HCT116 (cell line): Measurements from ENCODE around the gene CDCA7. TPM values are rescaled to one million over a fixed set of nuclear protein-coding genes. Genes with fewer than 3 reads are reported as not detected.

ENCODE experiments used
- ATAC-seq: fragments of 200-7000 bp; cut with Tn5 transposase; 2 replicates; pipeline ENCODE4 v1.9.1; 2020; ENCODE audit warnings: mild to moderate bottlenecking, moderate library complexity
- BruUV-seq: library from RNA; stranded (reverse); fragments of 400-500 nt; replicated peaks from 2 replicates; lab custom pipeline; 2021; lab: Mats Ljungman, UMichigan
- CTCF ChIA-PET: fragments of 300-600 bp; sonication (Branson Sonifier 250); formaldehyde crosslinking; loops from one replicate; lab custom pipeline; 2021; ENCODE audit warnings: antibody characterized with exemption; lab: Charles Lee
- POLR2A ChIA-PET: fragments of 300-600, 350-600 bp; sonication (Branson Sonifier 250); formaldehyde crosslinking; loops from one replicate; lab custom pipeline; 2021; ENCODE audit warnings: antibody characterized with exemption; lab: Charles Lee
- RAD21 ChIA-PET, 2 experiments: fragments of 300-600 bp; sonication (Branson Sonifier 250); formaldehyde crosslinking; loops; one replicate each; lab custom pipeline; 2023; ENCODE audit warnings: low total read pairs in 2 of 2; ENCODE audit not compliant: uncharacterized antibody in 2 of 2, unreplicated experiment in 2 of 2, low non-redundant PET in 1 of 2; lab: Charles Lee
- DNase-seq: peaks from one replicate; pipeline ENCODE4 v3.0.0-alpha.2; 2010; ENCODE audit warnings: low read depth, low spot score
- H2AFZ ChIP-seq: fragments of 200-600 bp; shearing (Covaris generic), sonication (generic); 2 replicates; pipeline ENCODE4 v1.6.1; 2017; ENCODE audit warnings: low read depth, mixed run types, mixed read lengths, antibody characterized with exemption, low read length; ENCODE audit not compliant: poor library complexity, severe bottlenecking
- H3K27ac ChIP-seq: 2 replicates; pipeline ENCODE4 v1.5.1; 2012; ENCODE audit warnings: low read depth, low read length
- H3K27me3 ChIP-seq: fragments of 200-600 bp; sonication (generic); 2 replicates; pipeline ENCODE4 v1.6.1; 2016; ENCODE audit warnings: mixed run types, low read length, mixed read lengths; ENCODE audit not compliant: insufficient read depth
- H3K36me3 ChIP-seq, 2 experiments: fragments of 200-500 bp in 1 of 2; fragments of 200-600 bp in 1 of 2; sonication (Bioruptor generic) in 1 of 2; sonication (generic) in 1 of 2; 2 replicates each; pipeline versions ENCODE4 v1.5.1 to v1.6.1; 2014 to 2016; ENCODE audit warnings: low read length in 2 of 2, inconsistent platforms in 1 of 2, mixed read lengths in 1 of 2, mixed run types in 1 of 2; ENCODE audit not compliant: insufficient read depth in 2 of 2, control insufficient read depth in 1 of 2
- H3K4me1 ChIP-seq, 2 experiments: fragments of 200-600 bp in 1 of 2; sonication (generic) in 1 of 2; 2 replicates each; pipeline versions ENCODE4 v1.5.1 to v1.6.1; 2012 to 2017; ENCODE audit warnings: low read length in 2 of 2, inconsistent platforms in 1 of 2, mild to moderate bottlenecking in 1 of 2, mixed read lengths in 1 of 2, mixed run types in 1 of 2, moderate library complexity in 1 of 2; ENCODE audit not compliant: insufficient read depth in 2 of 2, control insufficient read depth in 1 of 2
- H3K4me2 ChIP-seq: fragments of 200-600 bp; sonication (generic); 2 replicates; pipeline ENCODE4 v1.6.1; 2017; ENCODE audit warnings: mixed run types, low read length, mixed read lengths
- H3K4me3 ChIP-seq, 2 experiments: fragments of 200-600 bp in 1 of 2; sonication (generic) in 1 of 2; replicated peaks in 1 of 2; 2 replicates each; pipeline ENCODE4 v1.5.1; 2011 to 2016; ENCODE audit warnings: low read length in 2 of 2, control low read depth in 1 of 2, low read depth in 1 of 2, mild to moderate bottlenecking in 1 of 2, mixed read lengths in 1 of 2, mixed run types in 1 of 2
- H3K79me2 ChIP-seq: fragments of 200-600 bp; sonication (generic); 2 replicates; pipeline ENCODE4 v1.6.1; 2017; ENCODE audit warnings: mild to moderate bottlenecking, mixed run types, low read length, moderate library complexity, mixed read lengths; ENCODE audit not compliant: insufficient read depth
- H3K9ac ChIP-seq: fragments of 200-600 bp; sonication (generic); 2 replicates; pipeline ENCODE4 v1.6.1; 2016; ENCODE audit warnings: low read length, mixed read lengths
- H3K9me2 ChIP-seq: fragments of 200-600 bp; sonication (generic), shearing (Covaris generic); 2 replicates; pipeline ENCODE4 v1.6.1; 2017; ENCODE audit warnings: mixed run types, mild to moderate bottlenecking, moderate library complexity; ENCODE audit not compliant: insufficient read depth
- H3K9me3 ChIP-seq, 2 experiments: fragments of 200-500 bp in 1 of 2; fragments of 200-600 bp in 1 of 2; sonication (Bioruptor generic) in 1 of 2; sonication (generic) in 1 of 2; 2 replicates each; pipeline ENCODE4 v1.6.1; 2014 to 2017; ENCODE audit warnings: low read length in 2 of 2, mixed read lengths in 2 of 2, inconsistent platforms in 1 of 2, low read depth in 1 of 2, mild to moderate bottlenecking in 1 of 2, mixed run types in 1 of 2, moderate library complexity in 1 of 2; ENCODE audit not compliant: control insufficient read depth in 1 of 2, insufficient read depth in 1 of 2
- H4K20me1 ChIP-seq: fragments of 200-600 bp; sonication (generic), shearing (Covaris generic); 2 replicates; pipeline ENCODE4 v1.6.1; 2017; ENCODE audit warnings: mixed run types, mild to moderate bottlenecking, moderate library complexity; ENCODE audit not compliant: insufficient read depth
- ATF3 ChIP-seq: IDR thresholded peaks from 2 replicates; pipeline ENCODE4 v1.6.1; 2012
- CBX3 ChIP-seq: IDR thresholded peaks from 2 replicates; pipeline ENCODE4 v1.6.1; 2012; ENCODE audit warnings: low read depth
- CEBPB ChIP-seq: IDR thresholded peaks from 2 replicates; pipeline ENCODE4 v1.6.1; 2012; ENCODE audit warnings: low read depth
- CTCF ChIP-seq, 3 experiments: fragments of 200-600 bp in 1 of 3; sonication (generic) in 1 of 3; IDR thresholded peaks in 2 of 3; conservative IDR thresholded peaks in 1 of 3; 2 replicates each; pipeline ENCODE4 v1.5.1; 2012 to 2017; ENCODE audit warnings: low read depth in 2 of 3, low read length in 2 of 3, antibody characterized with exemption in 1 of 3, borderline replicate concordance in 1 of 3, control low read depth in 1 of 3, mild to moderate bottlenecking in 1 of 3, mixed read lengths in 1 of 3, mixed run types in 1 of 3, moderate library complexity in 1 of 3; ENCODE audit not compliant: insufficient read depth in 1 of 3
- EGR1 ChIP-seq: IDR thresholded peaks from 2 replicates; pipeline ENCODE4 v1.6.1; 2012; ENCODE audit warnings: low read depth
- EZH2 ChIP-seq: fragments of 200-600 bp; sonication (generic); IDR thresholded peaks from 2 replicates; pipeline ENCODE4 v1.6.1; 2017; ENCODE audit warnings: antibody characterized with exemption, mixed run types
- FOSL1 ChIP-seq: IDR thresholded peaks from 2 replicates; pipeline ENCODE4 v1.6.1; 2012; ENCODE audit warnings: low read depth
- MAX ChIP-seq: IDR thresholded peaks from 2 replicates; pipeline ENCODE4 v1.6.1; 2012
- POLR2A ChIP-seq: IDR thresholded peaks from 2 replicates; pipeline ENCODE4 v1.7.0; 2011; ENCODE audit warnings: borderline replicate concordance; ENCODE audit not compliant: insufficient read depth, insufficient read length; ENCODE audit errors: extremely low read depth
- POLR2AphosphoS5 ChIP-seq: IDR thresholded peaks from 2 replicates; pipeline ENCODE4 v1.6.1; 2011; ENCODE audit warnings: mild to moderate bottlenecking, low read depth, low read length, moderate library complexity
- RAD21 ChIP-seq: IDR thresholded peaks from 2 replicates; pipeline ENCODE4 v1.6.1; 2012; ENCODE audit warnings: low read depth, mild to moderate bottlenecking
- REST ChIP-seq: IDR thresholded peaks from 2 replicates; pipeline ENCODE4 v1.6.1; 2012; ENCODE audit warnings: low read depth
- SP1 ChIP-seq: IDR thresholded peaks from 2 replicates; pipeline ENCODE4 v1.6.1; 2012; ENCODE audit warnings: low read depth
- SRF ChIP-seq: IDR thresholded peaks from 2 replicates; pipeline ENCODE4 v1.6.1; 2012; ENCODE audit warnings: low read depth
- TCF7L2 ChIP-seq: IDR thresholded peaks from 2 replicates; pipeline ENCODE4 v1.7.0; 2011; ENCODE audit warnings: borderline replicate concordance, inconsistent platforms; ENCODE audit not compliant: insufficient read depth, insufficient read length; ENCODE audit errors: extremely low read depth
- ZFX ChIP-seq: fragments of 450-650 bp; IDR thresholded peaks from 2 replicates; pipeline ENCODE4 v1.6.1; 2017
- intact Hi-C: fragments of 100-400 bp; cut with micrococcal nuclease; formaldehyde crosslinking; loops from 2 replicates; pipeline ENCODE4 v1.10.0; 2022
- total RNA-seq: library from RNA; stranded (reverse); gene quantifications from one replicate; pipeline ENCODE4 v1.2.1, GENCODE V29; 2021; ENCODE audit not compliant: unreplicated experiment

CDCA7 gene
- total RNA-seq, 1 experiment from 2014 or later = 57.9 TPM

GRCh38 chr2:173387079-173387478, 32.4 kb downstream of the CDCA7 start:
- H3K9me2 ChIP-seq = no peaks in the 10 kb centered on the region
- no peaks in the 10 kb centered on the region for H3K79me2 ChIP-seq
- POLR2A ChIA-PET = no interaction called here
- intact Hi-C loops = no loop called here
- CTCF ChIA-PET = interaction anchor here (0.7 to 1.8 kb wide), 3 partner anchors 16 to 359 kb away, joined by 3 read pairs; no protein-coding TSS in a partner anchor
- RAD21 ChIA-PET = no interaction called here
- no peak overlapping the region for H3K4me3 ChIP-seq
- H3K9ac ChIP-seq = no peak overlapping the region
- no peak for TF ChIP-seq SRF
- TF ChIP-seq RAD21 = no peak
- TF ChIP-seq ZFX = no peak
- no peak for TF ChIP-seq CEBPB
- TF ChIP-seq TCF7L2 = no peak
- no peak for TF ChIP-seq EZH2
- no peak for TF ChIP-seq ATF3
- no peak for TF ChIP-seq SP1
- no peaks in the 10 kb centered on the region for H3K27me3 ChIP-seq
- DNase-seq (no peak), ATAC-seq (no peak)
- H3K9me3 ChIP-seq = no peaks in the 10 kb centered on the region
- H3K4me1 ChIP-seq = no peaks in the 10 kb centered on the region
- no TSS peak for BruUV-seq
- H3K36me3 ChIP-seq = no peaks in the 10 kb centered on the region
- H2AFZ ChIP-seq = no peak overlapping the region
- H4K20me1 ChIP-seq = no peaks in the 10 kb centered on the region
- H3K4me2 ChIP-seq = no peak overlapping the region
- no peak overlapping the region for H3K27ac ChIP-seq

- no peak overlapping the region for H3K27ac ChIP-seq
- CTCF ChIA-PET = interaction anchor here (1.8 kb wide), 1 partner anchor 360 kb away, joined by 3 read pairs; no protein-coding TSS in a partner anchor
- no peak for ATAC-seq
- no peak for TF ChIP-seq CEBPB
- TF ChIP-seq SP1 = no peak
- TF ChIP-seq EGR1 = no peak
- TF ChIP-seq FOSL1 = no peak
- TF ChIP-seq RAD21 = no peak
- no peak for TF ChIP-seq CBX3
- no peak for TF ChIP-seq MAX
- TF ChIP-seq REST = no peak
- no peak for TF ChIP-seq CTCF (IDR thresholded peaks at IDR 0.05 in 2 of 3, conservative IDR thresholded peaks at IDR 0.05 in 1 of 3; ENCODE audit: borderline replicate concordance in 1 of 3, insufficient read depth in 1 of 3, low read depth in 2 of 3, low read length in 2 of 3)
- TF ChIP-seq TCF7L2 = no peak
- TF ChIP-seq ZFX = no peak
- TF ChIP-seq POLR2A = no peak
- no peak for TF ChIP-seq POLR2AphosphoS5
- TF ChIP-seq EZH2 = no peak
These were observed 33.0 kb downstream of the CDCA7 start for GRCh38 chr2:173387660-173388059.

More at GRCh38 chr2:173387660-173388059, 33.0 kb downstream of the CDCA7 start:
- Histone ChIP-seq H3K36me3 (no peaks in the 10 kb centered on the region), H3K27me3 (no peaks in the 10 kb centered on the region), H3K9me2 (no peaks in the 10 kb centered on the region), H2AFZ (no peak overlapping the region), H3K9ac (no peak overlapping the region), H4K20me1 (no peaks in the 10 kb centered on the region), H3K9me3 (no peaks in the 10 kb centered on the region), H3K4me2 (no peak overlapping the region), H3K4me3 (no peak overlapping the region), H3K79me2 (no peaks in the 10 kb centered on the region), H3K4me1 (no peaks in the 10 kb centered on the region)
- no peak for DNase-seq
- no TSS peak for BruUV-seq
- ChIA-PET POLR2A (no interaction called here), RAD21 (no interaction called here)
- intact Hi-C loops = no loop called here
